ENCODE measurements around the gene MED26.

DNA sequence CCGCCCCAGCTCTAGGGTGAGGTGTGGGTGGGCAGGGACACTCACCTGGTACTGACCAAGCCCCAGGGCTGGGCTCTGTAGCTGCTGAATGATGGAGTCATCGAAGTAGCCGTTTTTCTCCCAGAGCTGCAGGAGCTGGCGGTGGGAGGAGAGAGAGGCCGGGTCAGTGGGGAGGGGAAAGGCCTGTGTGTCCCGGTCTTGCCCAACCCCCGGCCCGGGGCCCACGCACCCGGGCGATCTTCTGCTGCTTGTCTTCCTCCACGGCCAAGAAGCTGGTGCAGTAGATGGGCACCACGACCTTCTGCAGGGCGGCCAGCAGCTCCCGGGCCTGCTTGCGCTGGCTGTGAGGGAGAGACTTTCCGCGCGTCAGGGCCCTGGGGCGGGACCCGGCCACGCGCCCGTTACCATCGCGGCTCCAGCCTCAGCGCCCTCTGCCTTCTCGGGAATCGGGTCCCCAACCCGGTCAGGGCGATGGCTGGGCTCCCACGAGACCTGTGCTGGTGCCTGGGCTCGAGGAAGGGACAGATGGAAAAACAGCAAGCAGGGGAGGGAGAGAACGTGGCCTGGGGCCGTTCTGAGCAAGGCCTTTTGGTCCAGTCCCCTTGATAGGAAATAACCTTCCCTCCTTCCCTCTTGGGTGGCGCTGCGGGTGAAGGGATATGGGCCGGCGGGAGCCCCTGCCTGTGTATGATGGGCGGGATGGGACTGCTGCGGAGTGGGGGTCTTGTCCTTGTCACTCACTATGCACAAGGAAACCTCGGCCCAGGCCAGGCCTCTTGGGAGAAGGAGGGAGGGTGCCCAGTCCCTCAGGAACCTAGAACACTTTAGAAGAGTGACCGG, 97.2 kb downstream of the MED26 start:
- TF ChIP-seq, protein P1, sequence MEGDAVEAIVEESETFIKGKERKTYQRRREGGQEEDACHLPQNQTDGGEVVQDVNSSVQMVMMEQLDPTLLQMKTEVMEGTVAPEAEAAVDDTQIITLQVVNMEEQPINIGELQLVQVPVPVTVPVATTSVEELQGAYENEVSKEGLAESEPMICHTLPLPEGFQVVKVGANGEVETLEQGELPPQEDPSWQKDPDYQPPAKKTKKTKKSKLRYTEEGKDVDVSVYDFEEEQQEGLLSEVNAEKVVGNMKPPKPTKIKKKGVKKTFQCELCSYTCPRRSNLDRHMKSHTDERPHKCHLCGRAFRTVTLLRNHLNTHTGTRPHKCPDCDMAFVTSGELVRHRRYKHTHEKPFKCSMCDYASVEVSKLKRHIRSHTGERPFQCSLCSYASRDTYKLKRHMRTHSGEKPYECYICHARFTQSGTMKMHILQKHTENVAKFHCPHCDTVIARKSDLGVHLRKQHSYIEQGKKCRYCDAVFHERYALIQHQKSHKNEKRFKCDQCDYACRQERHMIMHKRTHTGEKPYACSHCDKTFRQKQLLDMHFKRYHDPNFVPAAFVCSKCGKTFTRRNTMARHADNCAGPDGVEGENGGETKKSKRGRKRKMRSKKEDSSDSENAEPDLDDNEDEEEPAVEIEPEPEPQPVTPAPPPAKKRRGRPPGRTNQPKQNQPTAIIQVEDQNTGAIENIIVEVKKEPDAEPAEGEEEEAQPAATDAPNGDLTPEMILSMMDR (CRISPR knock-in tag; IDR thresholded peaks at IDR 0.05): no peak
- TF ChIP-seq TAF1 (CRISPR knock-in tag; IDR thresholded peaks at IDR 0.05) (no peak), KLF6 (CRISPR knock-in tag; IDR thresholded peaks at IDR 0.05) (no peak), CEBPB (IDR thresholded peaks at IDR 0.05; ENCODE audit: borderline replicate concordance, low read depth, low read length) (no peak), TCF12 (IDR thresholded peaks at IDR 0.05) (no peak), TCF12 (CRISPR knock-in tag; IDR thresholded peaks at IDR 0.05) (no peak), RXRA (CRISPR knock-in tag; IDR thresholded peaks at IDR 0.05) (no peak), YY1 (IDR thresholded peaks at IDR 0.05; ENCODE audit: insufficient read depth, insufficient replicate concordance, low read depth, low read length) (no peak), KLF15 (CRISPR knock-in tag; IDR thresholded peaks at IDR 0.05; ENCODE audit: borderline replicate concordance) (no peak), MATR3 (CRISPR knock-in tag; IDR thresholded peaks at IDR 0.05) (no peak)
- TF ChIP-seq, protein P2, sequence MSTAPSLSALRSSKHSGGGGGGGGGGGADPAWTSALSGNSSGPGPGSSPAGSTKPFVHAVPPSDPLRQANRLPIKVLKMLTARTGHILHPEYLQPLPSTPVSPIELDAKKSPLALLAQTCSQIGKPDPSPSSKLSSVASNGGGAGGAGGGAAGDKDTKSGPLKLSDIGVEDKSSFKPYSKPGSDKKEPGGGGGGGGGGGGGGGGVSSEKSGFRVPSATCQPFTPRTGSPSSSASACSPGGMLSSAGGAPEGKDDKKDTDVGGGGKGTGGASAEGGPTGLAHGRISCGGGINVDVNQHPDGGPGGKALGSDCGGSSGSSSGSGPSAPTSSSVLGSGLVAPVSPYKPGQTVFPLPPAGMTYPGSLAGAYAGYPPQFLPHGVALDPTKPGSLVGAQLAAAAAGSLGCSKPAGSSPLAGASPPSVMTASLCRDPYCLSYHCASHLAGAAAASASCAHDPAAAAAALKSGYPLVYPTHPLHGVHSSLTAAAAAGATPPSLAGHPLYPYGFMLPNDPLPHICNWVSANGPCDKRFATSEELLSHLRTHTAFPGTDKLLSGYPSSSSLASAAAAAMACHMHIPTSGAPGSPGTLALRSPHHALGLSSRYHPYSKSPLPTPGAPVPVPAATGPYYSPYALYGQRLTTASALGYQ (CRISPR knock-in tag; IDR thresholded peaks at IDR 0.05): no peak
